H1 (cell line): Measurements from ENCODE around the gene DNMT1. TPM values are rescaled to one million over a fixed set of nuclear protein-coding genes. Genes with fewer than 3 reads are reported as not detected.

ENCODE experiments used
- CTCF ChIA-PET: fragments of 300-600 bp; sonication (Branson Sonifier 250); formaldehyde crosslinking; loops from one replicate; lab custom pipeline; 2021; ENCODE audit not compliant: partially characterized antibody; lab: Charles Lee
- POLR2A ChIA-PET: fragments of 300-600 bp; sonication (Branson Sonifier 250); formaldehyde crosslinking; loops from one replicate; lab custom pipeline; 2021; ENCODE audit warnings: inconsistent platforms; ENCODE audit not compliant: partially characterized antibody; lab: Charles Lee
- DNase-seq, 2 experiments: peaks; one replicate each; pipeline versions ENCODE4 v3.0.0 to v3.0.0-alpha.2; 2010 to 2022; ENCODE audit warnings: low spot score in 2 of 2, low read depth in 1 of 2, mixed read lengths in 1 of 2
- FAIRE-seq: peaks from 2 replicates; lab custom pipeline; 2011; peaks lifted over from hg19 to GRCh38; lab: Jason Lieb, UNC
- H2AFZ ChIP-seq: 2 replicates; pipeline ENCODE4 v1.8.1; 2012; ENCODE audit warnings: low read length, inconsistent platforms
- H2AK5ac ChIP-seq: 2 replicates; pipeline ENCODE4 v1.6.1; 2013; ENCODE audit warnings: low read depth, low read length
- H2BK120ac ChIP-seq: replicated peaks from 2 replicates; pipeline ENCODE3; 2013; ENCODE audit warnings: low read depth, low read length, inconsistent platforms
- H2BK12ac ChIP-seq: 2 replicates; pipeline ENCODE4 v1.6.1; 2013; ENCODE audit warnings: low read depth, low read length
- H2BK15ac ChIP-seq: 2 replicates; pipeline ENCODE4 v1.6.1; 2013; ENCODE audit warnings: low read length
- H2BK20ac ChIP-seq: 2 replicates; pipeline ENCODE4 v1.6.1; 2013; ENCODE audit warnings: low read length
- H2BK5ac ChIP-seq: 2 replicates; pipeline ENCODE4 v1.6.1; 2013; ENCODE audit warnings: low read depth, low read length
- H3K14ac ChIP-seq: 2 replicates; pipeline ENCODE4 v1.6.1; 2013; ENCODE audit warnings: inconsistent platforms; ENCODE audit not compliant: insufficient read length
- H3K18ac ChIP-seq: 2 replicates; pipeline ENCODE4 v1.6.1; 2013; ENCODE audit warnings: low read length; ENCODE audit errors: extremely low read depth
- H3K23ac ChIP-seq: 2 replicates; pipeline ENCODE4 v1.6.1; 2013; ENCODE audit warnings: inconsistent platforms; ENCODE audit not compliant: insufficient read length
- H3K23me2 ChIP-seq: 2 replicates; pipeline ENCODE4 v1.6.1; 2013; ENCODE audit warnings: low read depth, low read length
- H3K27ac ChIP-seq: 2 replicates; pipeline ENCODE4 v1.6.1; 2011; ENCODE audit warnings: low read depth, low read length, inconsistent platforms
- H3K27me3 ChIP-seq, 4 experiments: replicated peaks in 1 of 4; 1 replicate in 1 of 4; 2 replicates in 3 of 4; pipeline versions ENCODE4 v1.6.1 to v1.8.1; 2011 to 2013; ENCODE audit warnings: low read length in 3 of 4, mild to moderate bottlenecking in 3 of 4, inconsistent platforms in 2 of 4, mixed read lengths in 2 of 4, moderate library complexity in 1 of 4; ENCODE audit not compliant: control insufficient read depth in 3 of 4, insufficient read depth in 3 of 4; ENCODE audit errors: extremely low read depth in 1 of 4
- H3K36me3 ChIP-seq, 4 experiments: 2 replicates each; pipeline versions ENCODE4 v1.6.1 to v1.8.1; 2011 to 2013; ENCODE audit warnings: mild to moderate bottlenecking in 4 of 4, low read length in 3 of 4, moderate library complexity in 2 of 4, control low read depth in 1 of 4, inconsistent platforms in 1 of 4; ENCODE audit not compliant: insufficient read depth in 4 of 4, control insufficient read depth in 2 of 4
- H3K4ac ChIP-seq: replicated peaks from 2 replicates; pipeline ENCODE3; 2013; ENCODE audit warnings: low read length, low read depth, mixed read lengths, inconsistent platforms; ENCODE audit not compliant: insufficient read length
- H3K4me1 ChIP-seq, 4 experiments: replicated peaks in 1 of 4; 1 replicate in 1 of 4; 2 replicates in 3 of 4; pipeline versions ENCODE4 v1.6.1 to v1.8.1; 2011 to 2013; ENCODE audit warnings: low read length in 3 of 4, inconsistent platforms in 2 of 4, mixed read lengths in 1 of 4; ENCODE audit not compliant: insufficient read depth in 4 of 4, control insufficient read depth in 3 of 4
- H3K4me2 ChIP-seq, 2 experiments: 2 replicates each; pipeline versions ENCODE4 v1.6.1 to v1.8.1; 2011 to 2013; ENCODE audit warnings: low read depth in 2 of 2, low read length in 2 of 2, control low read depth in 1 of 2, inconsistent platforms in 1 of 2, mild to moderate bottlenecking in 1 of 2; ENCODE audit not compliant: insufficient read depth in 1 of 2
- H3K4me3 ChIP-seq, 4 experiments: fragments of 200-600, 300-600 bp in 1 of 4; sonication (generic), shearing (Covaris generic), sonication (Bioruptor Twin) in 1 of 4; 2 replicates each; pipeline versions ENCODE4 v1.5.1 to v1.8.1; 2011 to 2016; ENCODE audit warnings: low read length in 4 of 4, low read depth in 3 of 4, control low read depth in 2 of 4, inconsistent platforms in 2 of 4, mild to moderate bottlenecking in 2 of 4, mixed read lengths in 1 of 4, moderate library complexity in 1 of 4; ENCODE audit not compliant: insufficient read depth in 2 of 4; ENCODE audit errors: extremely low read depth in 1 of 4
- H3K56ac ChIP-seq: replicated peaks from 2 replicates; pipeline ENCODE3; 2013; ENCODE audit warnings: low read depth, mild to moderate bottlenecking, mixed read lengths, low read length, inconsistent platforms; ENCODE audit not compliant: insufficient read length
- H3K79me1 ChIP-seq: 2 replicates; pipeline ENCODE4 v1.6.1; 2013; ENCODE audit warnings: low read depth, low read length, control low read depth
- H3K79me2 ChIP-seq, 2 experiments: 2 replicates each; pipeline versions ENCODE4 v1.6.1 to v1.8.1; 2012 to 2013; ENCODE audit warnings: low read length in 2 of 2, mild to moderate bottlenecking in 2 of 2, inconsistent platforms in 1 of 2; ENCODE audit not compliant: insufficient read depth in 2 of 2, control insufficient read depth in 1 of 2
- H3K9ac ChIP-seq, 4 experiments: replicated peaks in 1 of 4; 1 replicate in 1 of 4; 2 replicates in 3 of 4; pipeline versions ENCODE4 v1.6.1 to v1.8.1; 2011 to 2013; ENCODE audit warnings: low read depth in 3 of 4, low read length in 3 of 4, control low read depth in 2 of 4, mild to moderate bottlenecking in 2 of 4, moderate library complexity in 2 of 4, inconsistent platforms in 1 of 4; ENCODE audit errors: extremely low read depth in 1 of 4
- H3K9me3 ChIP-seq, 2 experiments: 2 replicates each; pipeline versions ENCODE4 v1.6.1 to v1.8.1; 2012 to 2013; ENCODE audit warnings: mild to moderate bottlenecking in 2 of 2, moderate library complexity in 2 of 2, control low read depth in 1 of 2, inconsistent platforms in 1 of 2, low read depth in 1 of 2, low read length in 1 of 2, mixed read lengths in 1 of 2; ENCODE audit not compliant: insufficient read depth in 2 of 2
- H4K20me1 ChIP-seq, 2 experiments: replicated peaks in 1 of 2; 2 replicates each; pipeline versions ENCODE3 to v1.8.1; 2011 to 2013; ENCODE audit warnings: inconsistent platforms in 2 of 2, low read length in 2 of 2, mild to moderate bottlenecking in 1 of 2; ENCODE audit not compliant: insufficient read depth in 2 of 2, control insufficient read depth in 1 of 2
- H4K5ac ChIP-seq: 2 replicates; pipeline ENCODE4 v1.6.1; 2013; ENCODE audit warnings: low read length, low read depth, mixed read lengths, inconsistent platforms; ENCODE audit not compliant: insufficient read length
- H4K8ac ChIP-seq: 2 replicates; pipeline ENCODE4 v1.8.0; 2013; ENCODE audit warnings: mild to moderate bottlenecking, moderate library complexity, low read length, inconsistent platforms; ENCODE audit not compliant: insufficient read depth; ENCODE audit errors: extremely low read depth
- H4K91ac ChIP-seq: replicated peaks from 2 replicates; pipeline ENCODE3; 2013; ENCODE audit warnings: low read length, mixed read lengths, inconsistent platforms; ENCODE audit not compliant: insufficient read length
- KDM4A ChIP-seq: IDR thresholded peaks from one replicate; pipeline ENCODE4 v1.7.1; 2012; ENCODE audit warnings: low read depth, mild to moderate bottlenecking, moderate library complexity, low read length, inconsistent platforms; ENCODE audit not compliant: severe bottlenecking
- POLR2A ChIP-seq, 2 experiments: IDR thresholded peaks; 1 replicate in 1 of 2; 2 replicates in 1 of 2; pipeline ENCODE4 v1.6.1; 2011; ENCODE audit warnings: low read depth in 2 of 2, low read length in 2 of 2, mild to moderate bottlenecking in 2 of 2; ENCODE audit errors: control extremely low read depth in 1 of 2
- POLR2AphosphoS5 ChIP-seq: IDR thresholded peaks from 2 replicates; pipeline ENCODE4 v1.6.1; 2011; ENCODE audit warnings: low read depth, low read length
- WGBS, 2 experiments: shearing (Covaris generic) in 1 of 2; methylation state at CpG; one replicate each; pipeline versions ENCODE4 v1.1.6 to v1.1.7; 2013 to 2015; ENCODE audit warnings: low lambda C conversion rate in 2 of 2, mixed read lengths in 2 of 2, inconsistent platforms in 1 of 2, low coverage in 1 of 2, missing lambda C conversion rate in 1 of 2; ENCODE audit not compliant: insufficient replicate concordance in 2 of 2, insufficient coverage in 1 of 2, insufficient read length in 1 of 2; ENCODE audit errors: extremely low coverage in 1 of 2, missing lambda C conversion rate in 1 of 2; 5-methylcytosine and 5-hydroxymethylcytosine counted together
- polyA plus RNA-seq, 7 experiments: library from polyadenylated mRNA; depleted of rRNA in 3 of 7; stranded (reverse) in 5 of 7; unstranded in 2 of 7; fragments of >200 nt in 5 of 7; fragments of 200-250 nt in 2 of 7; gene quantifications; 1 replicate in 5 of 7; 2 replicates in 1 of 7; 4 replicates in 1 of 7; pipeline versions ENCODE4 v1.2.1 to v1.2.3, GENCODE V29; 2011 to 2013; ENCODE audit warnings: missing spikeins in 2 of 7, mixed read lengths in 2 of 7
- total RNA-seq: library from RNA; stranded (reverse); fragmentation: NEBNext Ultra II Directional; extraction: Animal tissue kit (Norgen Biotek cat#: 25700); gene quantifications from 2 replicates; pipeline ENCODE4 v1.2.1, GENCODE V29; 2021

DNMT1 gene
- total and polyA plus RNA-seq, 2 of the 8 experiments (the other 6 are each of a cell fraction or from before 2014, with no cell fraction given): 101 to 210 TPM

- Histone ChIP-seq H2BK20ac (no peak overlapping the region), H2BK12ac (no peak overlapping the region), H3K4ac (no peak overlapping the region), H3K4me2 (no peak overlapping the region), H4K20me1 (peaks cover 14 to 40% of the 10 kb centered on the region in 2 experiments), H4K8ac (peak overlapping the region; percentile 11), H4K5ac (no peak overlapping the region), H3K79me2 (peaks cover 2 to 15% of the 10 kb centered on the region in 2 experiments; a peak in 3 of 4 replicates), H3K18ac (no peak overlapping the region), H2AK5ac (no peak overlapping the region), H3K56ac (no peak overlapping the region), H2AFZ (no peak overlapping the region), H3K27me3 (no peaks in the 10 kb centered on the region), H2BK120ac (no peak overlapping the region), H3K14ac (no peak overlapping the region), H3K36me3 (peaks cover 44 to 73% (median 57%) of the 10 kb centered on the region in 4 experiments)
- DNase-seq: no peak
- FAIRE-seq: no peak
- POLR2A ChIA-PET: interaction anchor here (1.0 to 29.1 kb wide), 12 partner anchors 2 to 241 kb away, joined by 3 to 412 read pairs (median 5); partner anchors contain the start of genes ANGPTL6, DNMT1, EIF3G and P2RY11
- peak; percentile 64 for TF ChIP-seq POLR2AphosphoS5
- peak; percentile 23 to 46; a peak in 2 of 3 replicates for TF ChIP-seq POLR2A (IDR thresholded peaks at IDR 0.05; ENCODE audit: control extremely low read depth in 1 of 2, low read depth in 2 of 2, low read length in 2 of 2)
- TF ChIP-seq KDM4A: no peak
- TF ChIP-seq, all 59 proteins: peak for 2
- no peak overlapping the region for H3K4me3 ChIP-seq
- no peaks in the 10 kb centered on the region for H3K23me2 ChIP-seq
- no peak overlapping the region for H3K23ac ChIP-seq
- no peak overlapping the region for H3K9ac ChIP-seq
- WGBS, 2 experiments: 84% methylated on average over 23 of the region's 23 CpGs; no CpG with 5 or more reads in 1 of the 2 experiments
- no peaks in the 10 kb centered on the region for H3K9me3 ChIP-seq
- CTCF ChIA-PET: interaction anchor here (0.6 to 5.0 kb wide), 11 partner anchors 9 to 264 kb away, joined by 3 to 42 read pairs (median 5); partner anchors contain the start of gene ANGPTL6
- H3K27ac ChIP-seq: no peak overlapping the region
- peaks cover 0 to 1% (median 1%) of the 10 kb centered on the region in 4 experiments; a peak in 5 of 7 replicates for H3K4me1 ChIP-seq
- H3K79me1 ChIP-seq: peaks cover 3% of the 10 kb centered on the region; the same call in 1 of the 2 replicates
- H4K91ac ChIP-seq: no peak overlapping the region
- no peak overlapping the region for H2BK5ac ChIP-seq
- H2BK15ac ChIP-seq: no peak overlapping the region
Observed at GRCh38 chr19:10112037-10112761, 82.6 kb downstream of the DNMT1 start.
